HCT116 (cell line): ENCODE data around the gene SIRPB2. TPM values are rescaled to one million over a fixed set of nuclear protein-coding genes. Genes with fewer than 3 reads are reported as not detected.

Experiments used
- ATAC-seq: fragments of 200-7000 bp; cut with Tn5 transposase; 2 replicates; pipeline ENCODE4 v1.9.1; 2020; ENCODE audit warnings: mild to moderate bottlenecking, moderate library complexity
- BruUV-seq: library from RNA; stranded (reverse); fragments of 400-500 nt; replicated peaks from 2 replicates; lab custom pipeline; 2021; lab: Mats Ljungman, UMichigan
- CTCF ChIA-PET: fragments of 300-600 bp; sonication (Branson Sonifier 250); formaldehyde crosslinking; loops from one replicate; lab custom pipeline; 2021; ENCODE audit warnings: antibody characterized with exemption; lab: Charles Lee
- POLR2A ChIA-PET: fragments of 300-600, 350-600 bp; sonication (Branson Sonifier 250); formaldehyde crosslinking; loops from one replicate; lab custom pipeline; 2021; ENCODE audit warnings: antibody characterized with exemption; lab: Charles Lee
- RAD21 ChIA-PET, 2 experiments: fragments of 300-600 bp; sonication (Branson Sonifier 250); formaldehyde crosslinking; loops; one replicate each; lab custom pipeline; 2023; ENCODE audit warnings: low total read pairs in 2 of 2; ENCODE audit not compliant: uncharacterized antibody in 2 of 2, unreplicated experiment in 2 of 2, low non-redundant PET in 1 of 2; lab: Charles Lee
- DNase-seq: peaks from one replicate; pipeline ENCODE4 v3.0.0-alpha.2; 2010; ENCODE audit warnings: low read depth, low spot score
- H2AFZ ChIP-seq: fragments of 200-600 bp; shearing (Covaris generic), sonication (generic); 2 replicates; pipeline ENCODE4 v1.6.1; 2017; ENCODE audit warnings: low read depth, mixed run types, mixed read lengths, antibody characterized with exemption, low read length; ENCODE audit not compliant: poor library complexity, severe bottlenecking
- H3K27ac ChIP-seq: 2 replicates; pipeline ENCODE4 v1.5.1; 2012; ENCODE audit warnings: low read depth, low read length
- H3K27me3 ChIP-seq: fragments of 200-600 bp; sonication (generic); 2 replicates; pipeline ENCODE4 v1.6.1; 2016; ENCODE audit warnings: mixed run types, low read length, mixed read lengths; ENCODE audit not compliant: insufficient read depth
- H3K36me3 ChIP-seq, 2 experiments: fragments of 200-500 bp in 1 of 2; fragments of 200-600 bp in 1 of 2; sonication (Bioruptor generic) in 1 of 2; sonication (generic) in 1 of 2; 2 replicates each; pipeline versions ENCODE4 v1.5.1 to v1.6.1; 2014 to 2016; ENCODE audit warnings: low read length in 2 of 2, inconsistent platforms in 1 of 2, mixed read lengths in 1 of 2, mixed run types in 1 of 2; ENCODE audit not compliant: insufficient read depth in 2 of 2, control insufficient read depth in 1 of 2
- H3K4me1 ChIP-seq, 2 experiments: fragments of 200-600 bp in 1 of 2; sonication (generic) in 1 of 2; 2 replicates each; pipeline versions ENCODE4 v1.5.1 to v1.6.1; 2012 to 2017; ENCODE audit warnings: low read length in 2 of 2, inconsistent platforms in 1 of 2, mild to moderate bottlenecking in 1 of 2, mixed read lengths in 1 of 2, mixed run types in 1 of 2, moderate library complexity in 1 of 2; ENCODE audit not compliant: insufficient read depth in 2 of 2, control insufficient read depth in 1 of 2
- H3K4me2 ChIP-seq: fragments of 200-600 bp; sonication (generic); 2 replicates; pipeline ENCODE4 v1.6.1; 2017; ENCODE audit warnings: mixed run types, low read length, mixed read lengths
- H3K4me3 ChIP-seq, 2 experiments: fragments of 200-600 bp in 1 of 2; sonication (generic) in 1 of 2; replicated peaks in 1 of 2; 2 replicates each; pipeline ENCODE4 v1.5.1; 2011 to 2016; ENCODE audit warnings: low read length in 2 of 2, control low read depth in 1 of 2, low read depth in 1 of 2, mild to moderate bottlenecking in 1 of 2, mixed read lengths in 1 of 2, mixed run types in 1 of 2
- H3K79me2 ChIP-seq: fragments of 200-600 bp; sonication (generic); 2 replicates; pipeline ENCODE4 v1.6.1; 2017; ENCODE audit warnings: mild to moderate bottlenecking, mixed run types, low read length, moderate library complexity, mixed read lengths; ENCODE audit not compliant: insufficient read depth
- H3K9ac ChIP-seq: fragments of 200-600 bp; sonication (generic); 2 replicates; pipeline ENCODE4 v1.6.1; 2016; ENCODE audit warnings: low read length, mixed read lengths
- H3K9me2 ChIP-seq: fragments of 200-600 bp; sonication (generic), shearing (Covaris generic); 2 replicates; pipeline ENCODE4 v1.6.1; 2017; ENCODE audit warnings: mixed run types, mild to moderate bottlenecking, moderate library complexity; ENCODE audit not compliant: insufficient read depth
- H3K9me3 ChIP-seq, 2 experiments: fragments of 200-500 bp in 1 of 2; fragments of 200-600 bp in 1 of 2; sonication (Bioruptor generic) in 1 of 2; sonication (generic) in 1 of 2; 2 replicates each; pipeline ENCODE4 v1.6.1; 2014 to 2017; ENCODE audit warnings: low read length in 2 of 2, mixed read lengths in 2 of 2, inconsistent platforms in 1 of 2, low read depth in 1 of 2, mild to moderate bottlenecking in 1 of 2, mixed run types in 1 of 2, moderate library complexity in 1 of 2; ENCODE audit not compliant: control insufficient read depth in 1 of 2, insufficient read depth in 1 of 2
- H4K20me1 ChIP-seq: fragments of 200-600 bp; sonication (generic), shearing (Covaris generic); 2 replicates; pipeline ENCODE4 v1.6.1; 2017; ENCODE audit warnings: mixed run types, mild to moderate bottlenecking, moderate library complexity; ENCODE audit not compliant: insufficient read depth
- CEBPB ChIP-seq: IDR thresholded peaks from 2 replicates; pipeline ENCODE4 v1.6.1; 2012; ENCODE audit warnings: low read depth
- EGR1 ChIP-seq: IDR thresholded peaks from 2 replicates; pipeline ENCODE4 v1.6.1; 2012; ENCODE audit warnings: low read depth
- EZH2 ChIP-seq: fragments of 200-600 bp; sonication (generic); IDR thresholded peaks from 2 replicates; pipeline ENCODE4 v1.6.1; 2017; ENCODE audit warnings: antibody characterized with exemption, mixed run types
- EZH2phosphoT487 ChIP-seq: fragments of 200-600 bp; IDR thresholded peaks from 2 replicates; pipeline ENCODE4 v1.6.1; 2018; ENCODE audit warnings: antibody characterized with exemption, borderline replicate concordance
- FOSL1 ChIP-seq: IDR thresholded peaks from 2 replicates; pipeline ENCODE4 v1.6.1; 2012; ENCODE audit warnings: low read depth
- POLR2AphosphoS5 ChIP-seq: IDR thresholded peaks from 2 replicates; pipeline ENCODE4 v1.6.1; 2011; ENCODE audit warnings: mild to moderate bottlenecking, low read depth, low read length, moderate library complexity
- SIN3A ChIP-seq: IDR thresholded peaks from 2 replicates; pipeline ENCODE4 v1.6.1; 2012; ENCODE audit warnings: low read depth
- SP1 ChIP-seq: IDR thresholded peaks from 2 replicates; pipeline ENCODE4 v1.6.1; 2012; ENCODE audit warnings: low read depth
- TCF7L2 ChIP-seq: IDR thresholded peaks from 2 replicates; pipeline ENCODE4 v1.7.0; 2011; ENCODE audit warnings: borderline replicate concordance, inconsistent platforms; ENCODE audit not compliant: insufficient read depth, insufficient read length; ENCODE audit errors: extremely low read depth
- intact Hi-C: fragments of 100-400 bp; cut with micrococcal nuclease; formaldehyde crosslinking; loops from 2 replicates; pipeline ENCODE4 v1.10.0; 2022
- total RNA-seq: library from RNA; stranded (reverse); gene quantifications from one replicate; pipeline ENCODE4 v1.2.1, GENCODE V29; 2021; ENCODE audit not compliant: unreplicated experiment
- TF ChIP-seq, protein P1 (sequence below): IDR thresholded peaks from 2 replicates; pipeline ENCODE4 v1.6.1; 2012; ENCODE audit warnings: low read depth
- TF ChIP-seq, protein P2 (sequence below): IDR thresholded peaks from 2 replicates; pipeline ENCODE4 v1.6.1; 2012
- TF ChIP-seq, protein P3 (sequence below): IDR thresholded peaks from 2 replicates; pipeline ENCODE4 v1.6.1; 2012
- TF ChIP-seq, protein P4 (sequence below), 3 experiments: fragments of 200-600 bp in 1 of 3; sonication (generic) in 1 of 3; IDR thresholded peaks in 2 of 3; conservative IDR thresholded peaks in 1 of 3; 2 replicates each; pipeline ENCODE4 v1.5.1; 2012 to 2017; ENCODE audit warnings: low read depth in 2 of 3, low read length in 2 of 3, antibody characterized with exemption in 1 of 3, borderline replicate concordance in 1 of 3, control low read depth in 1 of 3, mild to moderate bottlenecking in 1 of 3, mixed read lengths in 1 of 3, mixed run types in 1 of 3, moderate library complexity in 1 of 3; ENCODE audit not compliant: insufficient read depth in 1 of 3

SIRPB2 gene
- total RNA-seq, 1 experiment from 2014 or later: not detected

DNA sequence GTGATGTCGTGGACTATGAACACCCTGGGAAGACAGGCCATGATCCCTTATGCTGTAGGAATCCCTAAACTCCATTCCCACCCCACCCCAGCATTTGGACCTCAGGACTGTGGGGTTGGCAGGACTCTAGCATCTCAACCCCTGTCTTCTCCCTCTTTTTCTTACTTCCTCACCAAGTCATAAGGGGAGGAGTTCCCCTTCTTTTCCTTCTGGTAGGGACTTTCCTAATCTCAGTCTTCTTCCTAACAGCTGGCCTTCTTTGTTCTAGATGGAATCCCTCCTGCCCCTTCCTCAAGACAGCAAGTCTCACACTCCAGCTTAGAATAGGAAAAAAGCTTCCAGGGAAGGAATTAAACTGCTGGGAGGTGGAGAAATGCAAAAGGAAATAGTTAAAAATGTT, 2.3 kb upstream of the SIRPB2 start:
- peaks cover 0 to 28% of the 10 kb centered on the region in 2 experiments; a peak in 3 of 4 replicates for H3K4me1 ChIP-seq
- no peaks in the 10 kb centered on the region for H4K20me1 ChIP-seq
- intact Hi-C loops: no loop called here
- RAD21 ChIA-PET: no interaction called here
- POLR2A ChIA-PET: no interaction called here
- H3K27ac ChIP-seq: no peak overlapping the region
- no peak overlapping the region for H3K9ac ChIP-seq
- no peaks in the 10 kb centered on the region; a peak in 1 of 4 replicates for H3K9me3 ChIP-seq
- DNase-seq (no peak), ATAC-seq (no peak)
- no peaks in the 10 kb centered on the region for H3K79me2 ChIP-seq
- no peaks in the 10 kb centered on the region for H3K36me3 ChIP-seq
- no peak overlapping the region for H3K4me2 ChIP-seq
- TF ChIP-seq, protein P1, sequence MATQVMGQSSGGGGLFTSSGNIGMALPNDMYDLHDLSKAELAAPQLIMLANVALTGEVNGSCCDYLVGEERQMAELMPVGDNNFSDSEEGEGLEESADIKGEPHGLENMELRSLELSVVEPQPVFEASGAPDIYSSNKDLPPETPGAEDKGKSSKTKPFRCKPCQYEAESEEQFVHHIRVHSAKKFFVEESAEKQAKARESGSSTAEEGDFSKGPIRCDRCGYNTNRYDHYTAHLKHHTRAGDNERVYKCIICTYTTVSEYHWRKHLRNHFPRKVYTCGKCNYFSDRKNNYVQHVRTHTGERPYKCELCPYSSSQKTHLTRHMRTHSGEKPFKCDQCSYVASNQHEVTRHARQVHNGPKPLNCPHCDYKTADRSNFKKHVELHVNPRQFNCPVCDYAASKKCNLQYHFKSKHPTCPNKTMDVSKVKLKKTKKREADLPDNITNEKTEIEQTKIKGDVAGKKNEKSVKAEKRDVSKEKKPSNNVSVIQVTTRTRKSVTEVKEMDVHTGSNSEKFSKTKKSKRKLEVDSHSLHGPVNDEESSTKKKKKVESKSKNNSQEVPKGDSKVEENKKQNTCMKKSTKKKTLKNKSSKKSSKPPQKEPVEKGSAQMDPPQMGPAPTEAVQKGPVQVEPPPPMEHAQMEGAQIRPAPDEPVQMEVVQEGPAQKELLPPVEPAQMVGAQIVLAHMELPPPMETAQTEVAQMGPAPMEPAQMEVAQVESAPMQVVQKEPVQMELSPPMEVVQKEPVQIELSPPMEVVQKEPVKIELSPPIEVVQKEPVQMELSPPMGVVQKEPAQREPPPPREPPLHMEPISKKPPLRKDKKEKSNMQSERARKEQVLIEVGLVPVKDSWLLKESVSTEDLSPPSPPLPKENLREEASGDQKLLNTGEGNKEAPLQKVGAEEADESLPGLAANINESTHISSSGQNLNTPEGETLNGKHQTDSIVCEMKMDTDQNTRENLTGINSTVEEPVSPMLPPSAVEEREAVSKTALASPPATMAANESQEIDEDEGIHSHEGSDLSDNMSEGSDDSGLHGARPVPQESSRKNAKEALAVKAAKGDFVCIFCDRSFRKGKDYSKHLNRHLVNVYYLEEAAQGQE: no peak
- TF ChIP-seq EGR1 (no peak), EZH2 (no peak), SIN3A (no peak), FOSL1 (no peak), EZH2phosphoT487 (no peak), TCF7L2 (no peak), POLR2AphosphoS5 (no peak), SP1 (no peak), CEBPB (no peak)
- TF ChIP-seq, protein P2, sequence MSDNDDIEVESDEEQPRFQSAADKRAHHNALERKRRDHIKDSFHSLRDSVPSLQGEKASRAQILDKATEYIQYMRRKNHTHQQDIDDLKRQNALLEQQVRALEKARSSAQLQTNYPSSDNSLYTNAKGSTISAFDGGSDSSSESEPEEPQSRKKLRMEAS: no peak
- TF ChIP-seq, protein P3, sequence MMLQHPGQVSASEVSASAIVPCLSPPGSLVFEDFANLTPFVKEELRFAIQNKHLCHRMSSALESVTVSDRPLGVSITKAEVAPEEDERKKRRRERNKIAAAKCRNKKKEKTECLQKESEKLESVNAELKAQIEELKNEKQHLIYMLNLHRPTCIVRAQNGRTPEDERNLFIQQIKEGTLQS: no peak
- TF ChIP-seq, protein P4, sequence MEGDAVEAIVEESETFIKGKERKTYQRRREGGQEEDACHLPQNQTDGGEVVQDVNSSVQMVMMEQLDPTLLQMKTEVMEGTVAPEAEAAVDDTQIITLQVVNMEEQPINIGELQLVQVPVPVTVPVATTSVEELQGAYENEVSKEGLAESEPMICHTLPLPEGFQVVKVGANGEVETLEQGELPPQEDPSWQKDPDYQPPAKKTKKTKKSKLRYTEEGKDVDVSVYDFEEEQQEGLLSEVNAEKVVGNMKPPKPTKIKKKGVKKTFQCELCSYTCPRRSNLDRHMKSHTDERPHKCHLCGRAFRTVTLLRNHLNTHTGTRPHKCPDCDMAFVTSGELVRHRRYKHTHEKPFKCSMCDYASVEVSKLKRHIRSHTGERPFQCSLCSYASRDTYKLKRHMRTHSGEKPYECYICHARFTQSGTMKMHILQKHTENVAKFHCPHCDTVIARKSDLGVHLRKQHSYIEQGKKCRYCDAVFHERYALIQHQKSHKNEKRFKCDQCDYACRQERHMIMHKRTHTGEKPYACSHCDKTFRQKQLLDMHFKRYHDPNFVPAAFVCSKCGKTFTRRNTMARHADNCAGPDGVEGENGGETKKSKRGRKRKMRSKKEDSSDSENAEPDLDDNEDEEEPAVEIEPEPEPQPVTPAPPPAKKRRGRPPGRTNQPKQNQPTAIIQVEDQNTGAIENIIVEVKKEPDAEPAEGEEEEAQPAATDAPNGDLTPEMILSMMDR (IDR thresholded peaks at IDR 0.05 in 2 of 3, conservative IDR thresholded peaks at IDR 0.05 in 1 of 3; ENCODE audit: borderline replicate concordance in 1 of 3, insufficient read depth in 1 of 3, low read depth in 2 of 3, low read length in 2 of 3): no peak
- no peak overlapping the region for H2AFZ ChIP-seq
- H3K27me3 ChIP-seq: no peaks in the 10 kb centered on the region
- CTCF ChIA-PET: interaction anchor here (2.1 kb wide), 1 partner anchor 10 kb away, joined by 11 read pairs; no protein-coding TSS in a partner anchor
- H3K4me3 ChIP-seq: no peak overlapping the region
- no peaks in the 10 kb centered on the region for H3K9me2 ChIP-seq
- no TSS peak for BruUV-seq
